ENCODE measurements around the gene TP53I3. TPM values are rescaled to one million over a fixed set of nuclear protein-coding genes. Genes with fewer than 3 reads are reported as not detected.
"Not testable (repeated sequence)": the region's sequence is repeated elsewhere in the genome, so short reads cannot be mapped to it uniquely, and the experiment has no call there.

TP53I3 gene
- total RNA-seq, 2 donors from 2014 or later, result 3.1 to 13.0 TPM

DNA sequence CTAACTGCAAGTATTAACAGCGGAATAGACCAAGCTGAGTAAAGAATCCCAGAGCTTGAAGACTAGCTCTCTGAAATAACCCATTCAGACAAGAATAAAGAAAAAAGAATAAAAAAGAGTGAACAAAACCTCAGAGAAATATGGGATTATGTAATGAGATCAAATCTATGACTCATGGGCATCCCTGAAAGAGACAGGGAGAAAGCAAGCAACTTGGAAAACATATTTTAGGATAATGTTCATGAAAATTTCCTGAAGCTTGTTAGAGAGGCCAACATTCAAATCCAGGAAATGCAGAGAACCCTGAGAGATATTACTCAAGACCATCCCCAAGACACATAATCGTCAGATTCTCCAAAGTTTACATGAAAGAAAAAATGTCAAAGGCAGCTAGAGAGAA lies 21.2 kb upstream of the TP53I3 start:
- no peaks in the 10 kb centered on the region for H3K9me3 ChIP-seq
- H3K27ac ChIP-seq, result no peak overlapping the region
- no peaks in the 10 kb centered on the region for H3K4me1 ChIP-seq (ENCODE audit: control insufficient read depth in 1 of 2, low read depth in 2 of 2)
- TF ChIP-seq CTCF (IDR thresholded peaks at IDR 0.05), result no peak
- H3K27me3 ChIP-seq (replicated peaks; ENCODE audit: insufficient read depth), result no peaks in the 10 kb centered on the region
- H3K36me3 ChIP-seq, result peaks cover 6% of the 10 kb centered on the region
- no peak for ATAC-seq (ENCODE audit: insufficient number of reproducible peaks, low FRiP score, low read depth)
- H3K4me3 ChIP-seq, result no peak overlapping the region
- DNase-seq (ENCODE audit: low spot score), result no peak

GRCh38 chr2:24104906-24105305 lies 20.3 kb upstream of the TP53I3 start:
- Histone ChIP-seq H3K4me1 (ENCODE audit: control insufficient read depth in 1 of 2, low read depth in 2 of 2) (no peaks in the 10 kb centered on the region), H3K27me3 (replicated peaks; ENCODE audit: insufficient read depth) (no peaks in the 10 kb centered on the region), H3K36me3 (peaks cover 6% of the 10 kb centered on the region), H3K9me3 (no peaks in the 10 kb centered on the region), H3K27ac (no peak overlapping the region), H3K4me3 (no peak overlapping the region)
- DNase-seq (ENCODE audit: low spot score) (no peak), ATAC-seq (ENCODE audit: insufficient number of reproducible peaks, low FRiP score, low read depth) (no peak)
- no peak for TF ChIP-seq CTCF (IDR thresholded peaks at IDR 0.05)

- no peak overlapping the region for H3K27ac ChIP-seq
- H3K36me3 ChIP-seq, result peaks cover 6% of the 10 kb centered on the region
- H3K9me3 ChIP-seq, result no peaks in the 10 kb centered on the region
- DNase-seq (ENCODE audit: low spot score), result no peak
- no peak overlapping the region for H3K4me3 ChIP-seq
- TF ChIP-seq CTCF (IDR thresholded peaks at IDR 0.05), result no peak
- ATAC-seq (ENCODE audit: insufficient number of reproducible peaks, low FRiP score, low read depth), result no peak
- H3K27me3 ChIP-seq (replicated peaks; ENCODE audit: insufficient read depth), result no peaks in the 10 kb centered on the region
- H3K4me1 ChIP-seq (ENCODE audit: control insufficient read depth in 1 of 2, low read depth in 2 of 2), result no peaks in the 10 kb centered on the region
These were observed 19.5 kb upstream of the TP53I3 start for GRCh38 chr2:24104110-24104650.

DNA sequence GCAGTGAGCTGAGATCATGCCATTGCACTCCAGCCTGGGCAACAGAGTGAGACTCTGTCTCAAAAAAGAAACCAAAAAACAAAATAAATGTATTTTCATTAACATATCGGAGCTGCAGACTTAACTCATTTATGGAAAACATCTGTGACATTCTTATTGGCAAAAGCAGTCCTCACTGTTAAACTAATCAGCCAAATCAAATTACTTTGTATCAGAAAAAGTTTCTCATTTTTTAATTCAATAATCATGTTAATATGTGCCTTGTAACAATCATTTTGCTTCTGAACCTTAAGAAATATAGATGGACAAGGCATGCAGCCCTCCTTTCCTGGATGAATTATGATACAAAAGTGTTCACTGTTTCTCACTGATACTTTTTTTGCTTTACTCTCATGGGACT lies 18.0 kb upstream of the TP53I3 start:
- DNase-seq (ENCODE audit: low spot score), result no peak
- Histone ChIP-seq H3K9me3 (no peaks in the 10 kb centered on the region), H3K27ac (no peak overlapping the region), H3K4me3 (no peak overlapping the region), H3K27me3 (replicated peaks; ENCODE audit: insufficient read depth) (no peaks in the 10 kb centered on the region), H3K4me1 (ENCODE audit: control insufficient read depth in 1 of 2, low read depth in 2 of 2) (no peaks in the 10 kb centered on the region), H3K36me3 (peaks cover 6% of the 10 kb centered on the region)
- ATAC-seq (ENCODE audit: insufficient number of reproducible peaks, low FRiP score, low read depth), result no peak
- no peak for TF ChIP-seq CTCF (IDR thresholded peaks at IDR 0.05)

GRCh38 chr2:24101992-24102391 lies 17.4 kb upstream of the TP53I3 start:
- ATAC-seq (ENCODE audit: insufficient number of reproducible peaks, low FRiP score, low read depth) (no peak), DNase-seq (ENCODE audit: low spot score) (no peak)
- no peak overlapping the region for H3K4me3 ChIP-seq
- no peak overlapping the region for H3K27ac ChIP-seq
- TF ChIP-seq CTCF (IDR thresholded peaks at IDR 0.05), result no peak
- no peaks in the 10 kb centered on the region for H3K27me3 ChIP-seq (replicated peaks; ENCODE audit: insufficient read depth)
- H3K9me3 ChIP-seq, result no peaks in the 10 kb centered on the region
- no peaks in the 10 kb centered on the region for H3K4me1 ChIP-seq (ENCODE audit: control insufficient read depth in 1 of 2, low read depth in 2 of 2)
- peaks cover 6% of the 10 kb centered on the region for H3K36me3 ChIP-seq

DNA sequence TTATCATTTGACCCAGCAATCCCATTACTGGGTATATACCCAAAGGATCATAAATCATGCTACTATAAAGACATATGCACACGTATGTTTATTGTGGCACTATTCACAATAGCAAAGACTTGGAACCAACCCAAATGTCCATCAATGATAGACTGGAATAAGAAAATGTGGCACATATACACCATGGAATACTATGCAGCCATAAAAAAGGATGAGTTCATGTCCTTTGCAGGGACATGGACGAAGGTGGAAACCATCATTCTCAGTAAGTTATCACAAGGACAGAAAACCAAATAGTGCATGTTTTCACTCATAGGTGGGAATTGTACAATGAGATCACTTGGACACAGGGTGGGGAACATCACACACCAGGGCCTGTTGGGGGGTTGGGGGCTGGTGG lies 16.1 kb upstream of the TP53I3 start:
- not testable (repeated sequence) for H3K9me3 ChIP-seq; ATAC-seq (ENCODE audit: insufficient number of reproducible peaks, low FRiP score, low read depth); H3K27ac ChIP-seq; H3K27me3 ChIP-seq (replicated peaks; ENCODE audit: insufficient read depth); DNase-seq (ENCODE audit: low spot score); H3K4me1 ChIP-seq (ENCODE audit: control insufficient read depth in 1 of 2, low read depth in 2 of 2); H3K4me3 ChIP-seq
- H3K36me3 ChIP-seq, result peaks cover 14% of the 10 kb centered on the region

DNA sequence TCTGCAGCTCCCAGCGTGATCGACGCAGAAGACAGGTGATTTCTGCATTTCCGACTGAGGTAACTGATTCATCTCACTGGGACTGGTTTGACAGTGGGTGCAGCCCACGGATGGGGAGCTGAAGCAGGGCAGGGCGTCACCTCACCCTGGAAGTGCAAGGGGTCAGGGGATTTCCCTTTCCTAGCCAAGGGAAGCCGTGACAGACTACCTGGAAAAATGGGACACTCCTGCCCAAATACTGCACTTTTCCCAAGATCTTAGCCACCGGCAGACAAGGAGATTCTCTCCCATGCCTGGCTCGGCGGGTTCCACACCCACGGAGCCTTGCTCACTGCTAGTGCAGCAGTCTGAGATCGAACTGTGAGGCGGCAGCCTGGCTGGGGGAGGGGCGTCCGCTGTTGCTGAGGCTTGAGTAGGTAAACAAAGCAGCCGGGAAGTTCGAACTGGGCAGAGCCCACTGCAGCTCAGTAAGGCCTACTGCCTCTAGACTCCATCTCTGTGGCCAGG lies 10.6 kb upstream of the TP53I3 start:
- peaks cover 21% of the 10 kb centered on the region for H3K36me3 ChIP-seq
- H3K4me1 ChIP-seq (ENCODE audit: control insufficient read depth in 1 of 2, low read depth in 2 of 2); DNase-seq (ENCODE audit: low spot score); H3K27ac ChIP-seq; H3K9me3 ChIP-seq; H3K27me3 ChIP-seq (replicated peaks; ENCODE audit: insufficient read depth); H3K4me3 ChIP-seq; ATAC-seq (ENCODE audit: insufficient number of reproducible peaks, low FRiP score, low read depth): not testable (repeated sequence)

GRCh38 chr2:24093270-24093669 lies 8.6 kb upstream of the TP53I3 start:
- not testable (repeated sequence) for H3K9me3 ChIP-seq

More at GRCh38 chr2:24093270-24093669, 8.6 kb upstream of the TP53I3 start:
- ATAC-seq (ENCODE audit: insufficient number of reproducible peaks, low FRiP score, low read depth); H3K27me3 ChIP-seq (replicated peaks; ENCODE audit: insufficient read depth); H3K4me1 ChIP-seq (ENCODE audit: control insufficient read depth in 1 of 2, low read depth in 2 of 2); DNase-seq (ENCODE audit: low spot score); H3K27ac ChIP-seq; H3K4me3 ChIP-seq: not testable (repeated sequence)
- H3K36me3 ChIP-seq, result peaks cover 21% of the 10 kb centered on the region
